K562 (cell line): ENCODE results near the gene YPEL4. TPM values are rescaled to one million over a fixed set of nuclear protein-coding genes. Genes with fewer than 3 reads are reported as not detected.

Source experiments
- ELF1 ChIP-seq: fragments of 200-800 bp; sonication (Bioruptor generic); IDR thresholded peaks from 2 replicates; pipeline ENCODE4 v1.6.1; 2016; ENCODE audit warnings: missing genetic modification characterization, missing compliant biosample characterization
- ELF2 ChIP-seq: fragments of 250-450 bp; sonication (Bioruptor Pico); IDR thresholded peaks from 2 replicates; pipeline ENCODE4 v1.5.0; 2021; ENCODE audit warnings: mild to moderate bottlenecking
- HSF4 ChIP-seq: fragments of 250-450 bp; sonication (Bioruptor Pico); IDR thresholded peaks from 2 replicates; pipeline ENCODE4 v2.1.2; 2022; ENCODE audit warnings: mild to moderate bottlenecking, moderate library complexity, borderline replicate concordance
- JUND ChIP-seq, 2 experiments: IDR thresholded peaks; 2 replicates in 1 of 2; 3 replicates in 1 of 2; pipeline ENCODE4 v1.6.1; 2011; ENCODE audit warnings: borderline replicate concordance in 2 of 2, low read depth in 2 of 2, low read length in 2 of 2, improper control_type of control experiment in 1 of 2, missing biosample characterization in 1 of 2, missing genetic modification characterization in 1 of 2, missing genetic modification reagents in 1 of 2
- MAFF ChIP-seq: IDR thresholded peaks from 2 replicates; pipeline ENCODE4 v1.6.1; 2012; ENCODE audit warnings: low read length, improper control_type of control experiment
- MYBL2 ChIP-seq, 2 experiments: fragments of 450-650 bp in 1 of 2; sonication (generic) in 1 of 2; formaldehyde crosslinking in 1 of 2; IDR thresholded peaks; 2 replicates each; pipeline versions ENCODE4 v1.6.1 to v1.8.1; 2017 to 2022; ENCODE audit warnings: borderline replicate concordance in 1 of 2, inconsistent platforms in 1 of 2, low read depth in 1 of 2, mild to moderate bottlenecking in 1 of 2, missing genetic modification reagents in 1 of 2, moderate library complexity in 1 of 2
- NCOA1 ChIP-seq: fragments of 450-650 bp; IDR thresholded peaks from 2 replicates; pipeline ENCODE4 v1.6.1; 2016; ENCODE audit warnings: low read depth
- NCOA2 ChIP-seq, 2 experiments: fragments of 450-650 bp; IDR thresholded peaks; 2 replicates each; pipeline ENCODE4 v1.6.1; 2018; ENCODE audit warnings: mild to moderate bottlenecking in 2 of 2, moderate library complexity in 1 of 2; ENCODE audit not compliant: partially characterized antibody in 2 of 2
- PATZ1 ChIP-seq: fragments of 250-450 bp; sonication (Bioruptor Pico); IDR thresholded peaks from 2 replicates; pipeline ENCODE4 v1.5.0; 2020; ENCODE audit warnings: mild to moderate bottlenecking, borderline replicate concordance
- PTTG1 ChIP-seq: fragments of 450-650 bp; IDR thresholded peaks from 2 replicates; pipeline ENCODE4 v1.6.1; 2016; ENCODE audit warnings: low read depth, mild to moderate bottlenecking, missing genetic modification characterization, missing compliant biosample characterization
- RAD51 ChIP-seq: fragments of 450-650 bp; IDR thresholded peaks from 2 replicates; pipeline ENCODE4 v1.7.1; 2016; ENCODE audit warnings: low read depth, mild to moderate bottlenecking, borderline replicate concordance
- RNF2 ChIP-seq: sonication (generic); IDR thresholded peaks from 2 replicates; pipeline ENCODE4 v1.6.1; 2016
- SETDB1 ChIP-seq: IDR thresholded peaks from one replicate; pipeline ENCODE4 v1.6.1; 2012; ENCODE audit warnings: low read length, control low read depth, inconsistent platforms
- SMARCA5 ChIP-seq: fragments of 450-650 bp; IDR thresholded peaks from 2 replicates; pipeline ENCODE4 v1.6.1; 2016
- SMARCC2 ChIP-seq: fragments of 450-650 bp; IDR thresholded peaks from 2 replicates; pipeline ENCODE4 v1.6.1; 2017; ENCODE audit warnings: antibody characterized with exemption, moderate library complexity, mild to moderate bottlenecking, low read depth
- TAF15 ChIP-seq: fragments of 200-400 bp; formaldehyde crosslinking; IDR thresholded peaks from 2 replicates; pipeline ENCODE4 v1.6.1; 2017; ENCODE audit warnings: mild to moderate bottlenecking, low read depth, low read length, moderate library complexity
- TEAD1 ChIP-seq, 2 experiments: fragments of 450-650 bp in 1 of 2; sonication (generic) in 1 of 2; formaldehyde crosslinking; IDR thresholded peaks; 2 replicates each; pipeline versions ENCODE4 v1.4.0 to v1.8.0; 2020 to 2022; ENCODE audit warnings: mild to moderate bottlenecking in 2 of 2, missing genetic modification reagents in 1 of 2
- ZNF124 ChIP-seq: sonication (generic); formaldehyde crosslinking; IDR thresholded peaks from 2 replicates; pipeline ENCODE4 v1.8.1; 2022; ENCODE audit warnings: missing genetic modification reagents
- ZNF140 ChIP-seq: fragments of 250-450 bp; sonication (Bioruptor Pico); IDR thresholded peaks from 2 replicates; pipeline ENCODE4 v1.8.0; 2021; ENCODE audit warnings: moderate library complexity, mild to moderate bottlenecking, inconsistent platforms
- ZNF398 ChIP-seq: fragments of 250-450 bp; sonication (Bioruptor Pico); IDR thresholded peaks from 2 replicates; pipeline ENCODE4 v1.8.0; 2021; ENCODE audit warnings: moderate library complexity, mild to moderate bottlenecking, inconsistent platforms
- ZNF445 ChIP-seq: fragments of 250-450 bp; sonication (Bioruptor Pico); IDR thresholded peaks from 2 replicates; pipeline ENCODE4 v1.4.0; 2020; ENCODE audit warnings: low read depth, mild to moderate bottlenecking, moderate library complexity
- ZNF583 ChIP-seq: fragments of 250-450 bp; sonication (Bioruptor Pico); IDR thresholded peaks from 2 replicates; pipeline ENCODE4 v1.4.0; 2020
- ZNF695 ChIP-seq: fragments of 450-650 bp; formaldehyde crosslinking; IDR thresholded peaks from 2 replicates; pipeline ENCODE4 v1.4.0; 2020; ENCODE audit warnings: mild to moderate bottlenecking, moderate library complexity
- polyA plus RNA-seq, 8 experiments: library from polyadenylated mRNA; depleted of rRNA in 4 of 8; stranded (reverse) in 5 of 8; unstranded in 3 of 8; fragments of >200 nt; fragmentation: Nextera tagmentation in 2 of 8; fragmentation: Illumina TruSeq in 1 of 8; extraction: Ambion mirVana in 2 of 8; extraction: Trizol in 1 of 8; gene quantifications; 2 replicates each; pipeline versions ENCODE4 v1.2.1 to v1.2.3, GENCODE V29; 2011 to 2014; ENCODE audit warnings: inconsistent platforms in 1 of 8, missing spikeins in 1 of 8
- total RNA-seq, 7 experiments: library from RNA; depleted of rRNA in 6 of 7; stranded (reverse); fragments of >200 nt in 6 of 7; fragmentation: Illumina TruSeq in 2 of 7; extraction: Trizol in 2 of 7; gene quantifications; 2 replicates each; pipeline versions ENCODE4 v1.2.1 to v1.2.3, GENCODE V29; 2011 to 2021; ENCODE audit warnings: low replicate concordance in 1 of 7
- TF ChIP-seq, protein P1 (sequence below): sonication (generic); formaldehyde crosslinking; IDR thresholded peaks from 2 replicates; pipeline ENCODE4 v1.8.0; 2022; ENCODE audit warnings: mild to moderate bottlenecking, missing genetic modification reagents, borderline replicate concordance

Gene YPEL4
- total and polyA plus RNA-seq, 9 of the 15 experiments (the other 6 are each of a cell fraction or from before 2014, with no cell fraction given): 0.07 to 1.4 (median 0.40) TPM; not detected in 2

- TF ChIP-seq, protein P1, sequence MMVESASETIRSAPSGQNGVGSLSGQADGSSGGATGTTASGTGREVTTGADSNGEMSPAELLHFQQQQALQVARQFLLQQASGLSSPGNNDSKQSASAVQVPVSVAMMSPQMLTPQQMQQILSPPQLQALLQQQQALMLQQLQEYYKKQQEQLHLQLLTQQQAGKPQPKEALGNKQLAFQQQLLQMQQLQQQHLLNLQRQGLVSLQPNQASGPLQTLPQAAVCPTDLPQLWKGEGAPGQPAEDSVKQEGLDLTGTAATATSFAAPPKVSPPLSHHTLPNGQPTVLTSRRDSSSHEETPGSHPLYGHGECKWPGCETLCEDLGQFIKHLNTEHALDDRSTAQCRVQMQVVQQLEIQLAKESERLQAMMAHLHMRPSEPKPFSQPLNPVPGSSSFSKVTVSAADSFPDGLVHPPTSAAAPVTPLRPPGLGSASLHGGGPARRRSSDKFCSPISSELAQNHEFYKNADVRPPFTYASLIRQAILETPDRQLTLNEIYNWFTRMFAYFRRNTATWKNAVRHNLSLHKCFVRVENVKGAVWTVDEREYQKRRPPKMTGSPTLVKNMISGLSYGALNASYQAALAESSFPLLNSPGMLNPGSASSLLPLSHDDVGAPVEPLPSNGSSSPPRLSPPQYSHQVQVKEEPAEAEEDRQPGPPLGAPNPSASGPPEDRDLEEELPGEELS (CRISPR knock-in tag): no peak
- peak; percentile 96 for TF ChIP-seq JUND (IDR thresholded peaks at IDR 0.05; ENCODE audit: borderline replicate concordance, low read depth, low read length)
- no peak for TF ChIP-seq JUND (tag; IDR thresholded peaks at IDR 0.05; ENCODE audit: borderline replicate concordance, low read depth, low read length)
- TF ChIP-seq NCOA2 (IDR thresholded peaks at IDR 0.05; ENCODE audit: partially characterized antibody in 2 of 2): no peak
- no peak for TF ChIP-seq SMARCC2
- TF ChIP-seq SETDB1: no peak
- TF ChIP-seq RAD51: no peak
- TF ChIP-seq ZNF124: no peak
- peak; percentile 51 for TF ChIP-seq NCOA1
- no peak for TF ChIP-seq ZNF695 (CRISPR knock-in tag)
- TF ChIP-seq TAF15: no peak
- TF ChIP-seq MYBL2 (IDR thresholded peaks at IDR 0.05; ENCODE audit: low read depth): no peak
- no peak for TF ChIP-seq MYBL2 (CRISPR knock-in tag; IDR thresholded peaks at IDR 0.05; ENCODE audit: borderline replicate concordance)
- TF ChIP-seq PATZ1 (CRISPR knock-in tag): no peak
- TF ChIP-seq MAFF: peak; percentile 72
- no peak for TF ChIP-seq PTTG1
- peak; percentile 86 for TF ChIP-seq ELF2 (CRISPR knock-in tag)
- TF ChIP-seq SMARCA5: no peak
- no peak for TF ChIP-seq HSF4
- TF ChIP-seq ZNF445: no peak
- peak; percentile 96 for TF ChIP-seq ELF1 (tag)
- peak; percentile 61; the same call in 1 of the 2 replicates for TF ChIP-seq RNF2
- no peak for TF ChIP-seq ZNF140
- TF ChIP-seq TEAD1 (CRISPR knock-in tag; IDR thresholded peaks at IDR 0.05): peak in 1 of 2 experiments; percentile 74; a peak in 1 of 4 replicates
- TF ChIP-seq ZNF398: no peak
- no peak for TF ChIP-seq ZNF583 (CRISPR knock-in tag)
Observed at GRCh38 chr11:57667117-57667735, 17.5 kb upstream of the YPEL4 start (continued).
